Mesenchymal stem cell (in vitro differentiated cells and primary cell): ENCODE data around the gene TAF13.

Experiments
- DNase-seq: peaks from one replicate; pipeline ENCODE4 v3.0.0-alpha.2; 2013
- H2AFZ ChIP-seq: one replicate; pipeline ENCODE4 v1.6.1; 2013; ENCODE audit warnings: low read depth, mild to moderate bottlenecking, control low read depth, inconsistent platforms, low read length, moderate library complexity
- H2AK5ac ChIP-seq: 2 replicates; pipeline ENCODE4 v1.6.1; 2013; ENCODE audit warnings: low read length, moderate library complexity, mild to moderate bottlenecking, inconsistent platforms; ENCODE audit not compliant: severe bottlenecking
- H2BK120ac ChIP-seq: one replicate; pipeline ENCODE4 v1.6.1; 2013; ENCODE audit warnings: low read depth, mild to moderate bottlenecking, inconsistent platforms, low read length, moderate library complexity
- H2BK12ac ChIP-seq, 2 experiments: one replicate each; pipeline ENCODE4 v1.6.1; 2013; ENCODE audit warnings: inconsistent platforms in 2 of 2, low read length in 2 of 2, mild to moderate bottlenecking in 2 of 2, moderate library complexity in 2 of 2, control low read depth in 1 of 2
- H2BK15ac ChIP-seq: one replicate; pipeline ENCODE4 v1.6.1; 2013; ENCODE audit warnings: mild to moderate bottlenecking, low read depth, inconsistent platforms; ENCODE audit not compliant: poor library complexity, severe bottlenecking
- H2BK5ac ChIP-seq: 2 replicates; pipeline ENCODE4 v1.6.1; 2013; ENCODE audit warnings: low read depth, mild to moderate bottlenecking, low read length, control low read depth, inconsistent platforms; ENCODE audit not compliant: poor library complexity, severe bottlenecking
- H3K14ac ChIP-seq, 2 experiments: one replicate each; pipeline ENCODE4 v1.6.1; 2013; ENCODE audit warnings: inconsistent platforms in 2 of 2, low read length in 2 of 2, control low read depth in 1 of 2, mild to moderate bottlenecking in 1 of 2, moderate library complexity in 1 of 2
- H3K18ac ChIP-seq, 2 experiments: one replicate each; pipeline ENCODE4 v1.6.1; 2013; ENCODE audit warnings: inconsistent platforms in 2 of 2, low read length in 2 of 2, control low read depth in 1 of 2, low read depth in 1 of 2, mild to moderate bottlenecking in 1 of 2
- H3K23ac ChIP-seq, 2 experiments: one replicate each; pipeline ENCODE4 v1.6.1; 2013; ENCODE audit warnings: inconsistent platforms in 2 of 2, low read length in 2 of 2, mild to moderate bottlenecking in 2 of 2, moderate library complexity in 2 of 2, control low read depth in 1 of 2
- H3K27ac ChIP-seq: 2 replicates; pipeline ENCODE4 v1.5.1; 2013; ENCODE audit warnings: mild to moderate bottlenecking, moderate library complexity, low read length, control low read depth, inconsistent platforms; ENCODE audit not compliant: poor library complexity, severe bottlenecking
- H3K27me3 ChIP-seq, 2 experiments: 2 replicates each; pipeline versions ENCODE4 v1.6.1 to v1.7.0; 2013; ENCODE audit warnings: low read length in 2 of 2, mild to moderate bottlenecking in 2 of 2, moderate library complexity in 2 of 2, control low read depth in 1 of 2, inconsistent platforms in 1 of 2; ENCODE audit not compliant: control insufficient read depth in 1 of 2, insufficient read depth in 1 of 2
- H3K36me3 ChIP-seq, 2 experiments: 2 replicates each; pipeline versions ENCODE4 v1.6.1 to v1.7.0; 2013; ENCODE audit warnings: low read length in 2 of 2, control low read depth in 1 of 2, inconsistent platforms in 1 of 2, low read depth in 1 of 2, mild to moderate bottlenecking in 1 of 2; ENCODE audit not compliant: insufficient read depth in 2 of 2, control insufficient read depth in 1 of 2
- H3K4ac ChIP-seq, 2 experiments: one replicate each; pipeline ENCODE4 v1.6.1; 2013; ENCODE audit warnings: inconsistent platforms in 2 of 2, low read length in 2 of 2, mild to moderate bottlenecking in 2 of 2, moderate library complexity in 2 of 2, control low read depth in 1 of 2, low read depth in 1 of 2
- H3K4me1 ChIP-seq: 2 replicates; pipeline ENCODE4 v1.6.1; 2013; ENCODE audit warnings: low read depth, low read length, control low read depth; ENCODE audit not compliant: control insufficient read depth, insufficient read depth
- H3K4me2 ChIP-seq: 2 replicates; pipeline ENCODE4 v1.6.1; 2013; ENCODE audit warnings: low read length, mild to moderate bottlenecking, inconsistent platforms; ENCODE audit not compliant: poor library complexity, severe bottlenecking
- H3K4me3 ChIP-seq, 2 experiments: 2 replicates each; pipeline versions ENCODE4 v1.5.1 to v1.7.0; 2013; ENCODE audit warnings: low read length in 2 of 2, mild to moderate bottlenecking in 2 of 2, control low read depth in 1 of 2, low read depth in 1 of 2; ENCODE audit not compliant: insufficient read depth in 1 of 2
- H3K79me1 ChIP-seq: replicated peaks from 2 replicates; pipeline ENCODE4 v1.6.1; 2013; ENCODE audit warnings: mild to moderate bottlenecking, control low read depth, low read length, inconsistent platforms; ENCODE audit not compliant: poor library complexity, severe bottlenecking
- H3K9ac ChIP-seq: 2 replicates; pipeline ENCODE4 v1.7.0; 2013; ENCODE audit warnings: mild to moderate bottlenecking, low read length, moderate library complexity
- H3K9me3 ChIP-seq: 2 replicates; pipeline ENCODE4 v1.7.0; 2013; ENCODE audit warnings: mild to moderate bottlenecking, low read length; ENCODE audit not compliant: control insufficient read depth
- H4K8ac ChIP-seq: one replicate; pipeline ENCODE4 v1.6.1; 2013; ENCODE audit warnings: inconsistent platforms, mild to moderate bottlenecking, low read length, moderate library complexity
- H4K91ac ChIP-seq: one replicate; pipeline ENCODE4 v1.6.1; 2013; ENCODE audit warnings: mild to moderate bottlenecking, low read length, inconsistent platforms
- WGBS: methylation state at CpG from one replicate; pipeline ENCODE4 v1.1.7; 2013; ENCODE audit warnings: mixed read lengths; 5-methylcytosine and 5-hydroxymethylcytosine counted together

Gene TAF13

DNA sequence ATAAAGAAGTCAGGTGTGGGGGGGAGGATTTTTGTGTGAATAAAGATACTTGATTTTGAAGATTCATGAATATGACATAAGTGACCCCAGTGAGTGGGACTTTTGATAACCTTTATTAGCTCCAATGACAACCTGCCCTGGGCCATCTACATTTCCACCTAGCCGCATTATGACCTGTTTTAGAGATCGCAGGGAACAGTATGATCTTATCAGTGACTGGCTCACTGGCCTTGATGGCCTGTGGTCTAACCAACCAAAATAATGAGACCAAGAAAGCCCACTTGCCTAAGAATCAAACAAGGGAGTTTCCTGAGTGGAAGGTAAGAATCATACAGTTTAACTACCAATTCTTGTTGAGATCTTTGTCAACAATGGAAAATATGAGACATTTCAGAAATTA, 39.9 kb upstream of the TAF13 start:
- no peaks in the 10 kb centered on the region for H3K9me3 ChIP-seq

DNA sequence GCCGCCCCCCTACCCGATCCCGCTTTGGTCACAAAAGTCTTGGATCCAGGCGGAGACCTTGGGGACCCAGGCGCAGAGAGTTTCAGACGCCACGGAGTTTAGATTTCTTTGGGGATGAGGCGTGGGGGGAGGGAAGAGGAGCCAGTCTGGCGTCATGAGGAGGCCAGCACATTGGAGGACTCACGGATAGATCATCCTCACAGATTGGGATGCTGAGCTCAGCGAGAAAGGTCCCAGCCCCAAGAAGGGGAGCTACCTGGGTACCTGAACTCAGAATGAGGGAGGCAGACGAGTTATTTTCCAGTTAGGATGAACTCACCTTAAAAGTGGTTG, 38.5 kb upstream of the TAF13 start:
- H2BK120ac ChIP-seq = no peak overlapping the region
- H3K4me2 ChIP-seq = peak overlapping the region; percentile 82
- H3K79me1 ChIP-seq = no peaks in the 10 kb centered on the region
- peaks cover 16 to 63% of the 10 kb centered on the region in 2 experiments for H3K27me3 ChIP-seq
- WGBS = 10% methylated on average over 12 of the region's 12 CpGs
- no peak overlapping the region for H2BK15ac ChIP-seq
- peak overlapping the region; percentile 49 to 70 for H3K4me3 ChIP-seq
- H3K18ac ChIP-seq = no peak overlapping the region
- DNase-seq = no peak
- H3K4ac ChIP-seq = no peak overlapping the region
- H2BK12ac ChIP-seq = no peak overlapping the region
- H3K14ac ChIP-seq = no peak overlapping the region
- peak overlapping the region; percentile 29 for H2AFZ ChIP-seq
- H4K91ac ChIP-seq = no peak overlapping the region
- H2AK5ac ChIP-seq = no peak overlapping the region
- H3K9me3 ChIP-seq = no peaks in the 10 kb centered on the region
- H3K27ac ChIP-seq = no peak overlapping the region
- H3K23ac ChIP-seq = peak overlapping the region in 1 of 2 experiments; percentile 35
- no peaks in the 10 kb centered on the region for H3K36me3 ChIP-seq
- H2BK5ac ChIP-seq = no peak overlapping the region
- H4K8ac ChIP-seq = no peak overlapping the region
- H3K9ac ChIP-seq = peak overlapping the region; percentile 44
- peaks cover 19% of the 10 kb centered on the region for H3K4me1 ChIP-seq

More for the DNA sequence above, 39.9 kb upstream of the TAF13 start:
- WGBS = 95% methylated on average over 2 of the region's 2 CpGs
- H3K4me1 ChIP-seq = peaks cover 19% of the 10 kb centered on the region
- H3K27ac ChIP-seq = no peak overlapping the region
- H2BK120ac ChIP-seq = no peak overlapping the region
- no peak overlapping the region for H3K4me2 ChIP-seq
- no peak overlapping the region for H3K14ac ChIP-seq
- peaks cover 16 to 53% of the 10 kb centered on the region in 2 experiments for H3K27me3 ChIP-seq
- no peak overlapping the region for H2AK5ac ChIP-seq
- H3K4ac ChIP-seq = no peak overlapping the region
- no peak overlapping the region for H2BK5ac ChIP-seq
- no peak for DNase-seq
- H3K23ac ChIP-seq = no peak overlapping the region
- no peaks in the 10 kb centered on the region for H3K79me1 ChIP-seq
- H4K8ac ChIP-seq = no peak overlapping the region
- no peak overlapping the region for H3K9ac ChIP-seq
- H3K36me3 ChIP-seq = no peaks in the 10 kb centered on the region
- no peak overlapping the region for H3K18ac ChIP-seq
- no peak overlapping the region for H3K4me3 ChIP-seq
- H2BK12ac ChIP-seq = no peak overlapping the region
- no peak overlapping the region for H2BK15ac ChIP-seq
- H4K91ac ChIP-seq = no peak overlapping the region
- H2AFZ ChIP-seq = no peak overlapping the region

DNA sequence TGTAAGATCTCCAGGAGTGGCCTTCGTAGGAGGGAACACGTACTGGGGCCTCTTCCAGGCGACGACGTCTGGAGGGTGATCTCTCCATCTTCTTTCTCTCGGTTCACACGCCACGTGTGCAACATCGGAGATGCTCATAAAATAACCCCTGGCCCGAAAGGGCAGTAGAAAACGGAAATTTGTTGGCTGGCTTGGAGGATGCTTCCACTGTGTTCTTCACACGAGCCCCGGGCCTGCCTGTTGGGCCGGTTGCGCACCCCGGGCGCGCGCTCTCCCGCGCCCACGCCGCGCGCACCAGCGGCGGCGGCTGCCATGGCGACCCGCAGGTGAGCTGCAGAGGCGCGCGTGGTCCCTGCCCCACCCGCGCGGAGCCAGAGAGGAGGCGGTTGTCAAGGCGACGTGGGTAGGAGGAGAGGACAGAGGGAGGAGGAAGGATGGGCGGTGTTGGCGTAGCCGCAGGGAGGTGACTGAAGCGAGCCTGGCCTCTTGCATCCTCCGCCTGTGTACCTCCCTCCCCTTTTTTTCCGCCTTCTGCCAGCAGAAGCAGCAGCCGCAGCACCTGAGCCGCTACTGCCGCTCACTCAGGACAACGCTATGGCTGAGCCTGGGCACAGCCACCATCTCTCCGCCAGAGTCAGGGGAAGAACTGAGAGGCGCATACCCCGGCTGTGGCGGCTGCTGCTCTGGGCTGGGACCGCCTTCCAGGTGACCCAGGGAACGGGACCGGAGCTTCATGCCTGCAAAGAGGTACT, 38.0 kb upstream of the TAF13 start, which contains the start of gene ELAPOR1:
Gene ELAPOR1 (plus strand): TSS at position 526 of the 752 bp plus-strand sequence. CDS start 69 bp downstream, at position 595.
- 4% methylated on average over 49 of the region's 56 CpGs for WGBS
- peak within 1 kb of the TSS; percentile 49 to 70 for H3K4me3 ChIP-seq
- H3K18ac ChIP-seq = peak within 1 kb of the TSS in 1 of 2 experiments; percentile 28
- H4K91ac ChIP-seq = no peak within 1 kb of the TSS
- H3K79me1 ChIP-seq = no peaks in the 10 kb centered on the region
- no peak within 1 kb of the TSS for H4K8ac ChIP-seq
- no peak within 1 kb of the TSS for H2BK120ac ChIP-seq
- H2AFZ ChIP-seq = peak within 1 kb of the TSS; percentile 29
- peaks cover 19% of the 10 kb centered on the region for H3K4me1 ChIP-seq
- no peak within 1 kb of the TSS for H3K27ac ChIP-seq
- no peak within 1 kb of the TSS for H2BK15ac ChIP-seq
- DNase-seq = peak; percentile 29
- H3K14ac ChIP-seq = no peak within 1 kb of the TSS
- peak within 1 kb of the TSS in 1 of 2 experiments; percentile 73 for H2BK12ac ChIP-seq
- H3K4ac ChIP-seq = no peak within 1 kb of the TSS
- H3K36me3 ChIP-seq = no peaks in the 10 kb centered on the region
- no peaks in the 10 kb centered on the region for H3K9me3 ChIP-seq
- peak within 1 kb of the TSS; percentile 44 for H3K9ac ChIP-seq
- H3K23ac ChIP-seq = peak within 1 kb of the TSS in 1 of 2 experiments; percentile 35
- peaks cover 16 to 63% of the 10 kb centered on the region in 2 experiments for H3K27me3 ChIP-seq
- no peak within 1 kb of the TSS for H2AK5ac ChIP-seq
- peak within 1 kb of the TSS; percentile 82 for H3K4me2 ChIP-seq
- no peak within 1 kb of the TSS for H2BK5ac ChIP-seq

DNA sequence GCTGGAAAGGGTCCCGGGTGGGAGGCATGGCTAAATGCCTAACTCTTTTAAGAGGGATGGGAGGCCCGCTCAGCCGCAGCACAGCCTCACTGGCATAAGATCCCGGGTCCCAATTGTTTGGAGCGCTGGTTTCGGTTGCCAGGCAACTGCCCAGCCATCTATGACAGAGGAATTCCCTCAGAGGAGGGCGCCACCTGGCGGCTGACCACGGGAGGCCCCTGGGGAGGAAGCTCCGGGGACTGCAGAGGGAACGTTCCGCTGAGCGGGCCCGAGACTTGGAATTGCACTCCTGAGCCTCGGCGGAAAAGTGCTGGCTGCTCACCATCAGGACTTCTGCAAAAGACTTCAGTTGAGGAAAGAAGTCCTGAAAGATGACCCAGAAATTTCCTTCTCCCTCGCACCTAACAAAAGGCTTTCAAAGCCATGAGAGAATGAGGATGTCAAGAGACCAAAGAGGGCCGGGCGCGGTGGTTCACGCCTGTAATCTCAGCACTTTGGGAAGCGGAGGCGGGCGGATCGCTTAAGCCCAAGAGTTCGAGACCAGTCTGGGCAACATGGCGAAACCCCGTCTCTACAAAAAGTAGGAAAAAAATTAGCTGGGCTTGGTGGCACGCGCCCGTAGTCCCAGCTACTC, 37.0 kb upstream of the TAF13 start:
- Histone ChIP-seq H2BK5ac (no peak overlapping the region), H3K4me2 (peak overlapping the region; percentile 69), H2AFZ (no peak overlapping the region), H3K23ac (no peak overlapping the region), H3K14ac (no peak overlapping the region), H2BK12ac (peak overlapping the region in 1 of 2 experiments; percentile 73), H3K36me3 (no peaks in the 10 kb centered on the region), H3K79me1 (no peaks in the 10 kb centered on the region), H3K9ac (peak overlapping the region; percentile 85), H3K18ac (no peak overlapping the region), H2BK15ac (no peak overlapping the region), H4K8ac (no peak overlapping the region), H2BK120ac (no peak overlapping the region), H3K9me3 (no peaks in the 10 kb centered on the region), H4K91ac (no peak overlapping the region), H3K27me3 (peaks cover 16 to 57% of the 10 kb centered on the region in 2 experiments), H3K4me1 (peaks cover 19% of the 10 kb centered on the region), H3K4me3 (peak overlapping the region in 1 of 2 experiments; percentile 70), H2AK5ac (no peak overlapping the region), H3K27ac (no peak overlapping the region), H3K4ac (no peak overlapping the region)
- WGBS = 13% methylated on average over 30 of the region's 31 CpGs
- peak; percentile 92 for DNase-seq
